ENCODE results near the gene DMD.

The DMD gene

GRCh38 chrX:31301941-31302340 lies 1909.4 kb downstream of the DMD start:
- no peak overlapping the region for H3K4me3 ChIP-seq (ENCODE audit: low read depth, low read length)
- TF ChIP-seq CTCF (IDR thresholded peaks at IDR 0.05; ENCODE audit: borderline replicate concordance, insufficient read depth, low read depth, low read length), result no peak

- no peak for TF ChIP-seq CTCF (IDR thresholded peaks at IDR 0.05; ENCODE audit: borderline replicate concordance, insufficient read depth, low read depth, low read length)
- no peak overlapping the region for H3K4me3 ChIP-seq (ENCODE audit: low read depth, low read length)
These were observed 1910.1 kb downstream of the DMD start for GRCh38 chrX:31301203-31301602.

GRCh38 chrX:31298916-31299315 lies 1912.4 kb downstream of the DMD start:
- no peak overlapping the region for H3K4me3 ChIP-seq (ENCODE audit: low read depth, low read length)
- no peak for TF ChIP-seq CTCF (IDR thresholded peaks at IDR 0.05; ENCODE audit: borderline replicate concordance, insufficient read depth, low read depth, low read length)

GRCh38 chrX:31297881-31298280 lies 1913.5 kb downstream of the DMD start:
- no peak overlapping the region for H3K4me3 ChIP-seq (ENCODE audit: low read depth, low read length)

GRCh38 chrX:31294475-31294874 lies 1916.9 kb downstream of the DMD start:
- TF ChIP-seq CTCF (IDR thresholded peaks at IDR 0.05; ENCODE audit: borderline replicate concordance, insufficient read depth, low read depth, low read length), result no peak
- H3K4me3 ChIP-seq (ENCODE audit: low read depth, low read length), result no peak overlapping the region

More at GRCh38 chrX:31297881-31298280, 1913.5 kb downstream of the DMD start:
- TF ChIP-seq CTCF (IDR thresholded peaks at IDR 0.05; ENCODE audit: borderline replicate concordance, insufficient read depth, low read depth, low read length), result no peak

- no peak overlapping the region for H3K4me3 ChIP-seq (ENCODE audit: low read depth, low read length)
- TF ChIP-seq CTCF (IDR thresholded peaks at IDR 0.05; ENCODE audit: borderline replicate concordance, insufficient read depth, low read depth, low read length), result peak; percentile 40; the same call in 1 of the 2 replicates
These were observed 1917.9 kb downstream of the DMD start for GRCh38 chrX:31293409-31293808.

- TF ChIP-seq CTCF (IDR thresholded peaks at IDR 0.05; ENCODE audit: borderline replicate concordance, insufficient read depth, low read depth, low read length), result no peak
- H3K4me3 ChIP-seq (ENCODE audit: low read depth, low read length), result no peak overlapping the region
These were observed 1920.2 kb downstream of the DMD start for GRCh38 chrX:31291131-31291530.
